SW480 (cell line): Measurements from ENCODE around the gene IGSF6.
"Not testable (repeated sequence)": the region's sequence is repeated elsewhere in the genome, so short reads cannot be mapped to it uniquely, and the experiment has no call there.

Experiments
- DNase-seq: peaks from one replicate; pipeline ENCODE4 v3.0.0-alpha.2; 2016; ENCODE audit warnings: low spot score

Gene IGSF6, protein sequence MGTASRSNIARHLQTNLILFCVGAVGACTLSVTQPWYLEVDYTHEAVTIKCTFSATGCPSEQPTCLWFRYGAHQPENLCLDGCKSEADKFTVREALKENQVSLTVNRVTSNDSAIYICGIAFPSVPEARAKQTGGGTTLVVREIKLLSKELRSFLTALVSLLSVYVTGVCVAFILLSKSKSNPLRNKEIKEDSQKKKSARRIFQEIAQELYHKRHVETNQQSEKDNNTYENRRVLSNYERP

DNA sequence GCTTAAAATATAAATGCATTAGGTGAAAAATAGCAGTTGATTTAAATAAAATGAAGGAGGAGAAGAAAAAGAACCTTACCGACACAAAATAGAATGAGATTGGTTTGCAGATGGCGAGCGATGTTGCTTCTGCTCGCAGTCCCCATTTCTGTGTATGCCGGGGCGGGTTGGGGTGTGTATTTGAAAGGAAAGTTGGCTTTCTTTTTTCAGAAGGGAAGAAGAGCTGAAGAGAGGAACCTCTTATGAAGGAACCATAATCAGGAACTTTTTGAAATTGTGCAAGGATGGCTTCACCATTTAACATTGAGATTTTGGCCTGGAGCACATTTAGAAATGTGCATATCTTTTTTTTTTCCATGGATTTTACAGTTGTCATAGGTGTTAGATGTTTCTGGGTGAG is at the start of gene IGSF6:
TSS of gene IGSF6 (minus strand) at position 156 of the 400 bp plus-strand sequence. CDS start at position 146, 10 bp downstream.
- no peak for DNase-seq

DNA sequence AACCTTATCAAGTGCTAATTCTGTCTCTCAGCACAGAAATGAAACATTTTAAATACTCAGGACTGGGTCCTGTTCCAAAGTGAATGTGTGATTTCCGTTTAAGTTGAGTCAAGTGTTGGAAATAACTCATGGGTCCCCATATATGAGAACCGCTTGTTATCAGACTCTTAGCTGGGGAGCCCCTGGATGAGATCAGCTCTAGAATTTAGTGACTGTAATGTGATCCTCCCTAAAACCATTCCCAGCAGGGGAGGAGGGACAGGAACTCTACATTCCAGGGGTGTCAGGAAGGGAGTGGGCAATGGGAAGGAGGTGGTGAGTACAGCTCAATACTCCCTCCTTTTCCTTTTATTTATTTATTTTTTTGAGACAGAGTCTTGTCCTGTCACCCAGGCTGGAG is 48.9 kb upstream of the IGSF6 start:
- no peak for DNase-seq

DNA sequence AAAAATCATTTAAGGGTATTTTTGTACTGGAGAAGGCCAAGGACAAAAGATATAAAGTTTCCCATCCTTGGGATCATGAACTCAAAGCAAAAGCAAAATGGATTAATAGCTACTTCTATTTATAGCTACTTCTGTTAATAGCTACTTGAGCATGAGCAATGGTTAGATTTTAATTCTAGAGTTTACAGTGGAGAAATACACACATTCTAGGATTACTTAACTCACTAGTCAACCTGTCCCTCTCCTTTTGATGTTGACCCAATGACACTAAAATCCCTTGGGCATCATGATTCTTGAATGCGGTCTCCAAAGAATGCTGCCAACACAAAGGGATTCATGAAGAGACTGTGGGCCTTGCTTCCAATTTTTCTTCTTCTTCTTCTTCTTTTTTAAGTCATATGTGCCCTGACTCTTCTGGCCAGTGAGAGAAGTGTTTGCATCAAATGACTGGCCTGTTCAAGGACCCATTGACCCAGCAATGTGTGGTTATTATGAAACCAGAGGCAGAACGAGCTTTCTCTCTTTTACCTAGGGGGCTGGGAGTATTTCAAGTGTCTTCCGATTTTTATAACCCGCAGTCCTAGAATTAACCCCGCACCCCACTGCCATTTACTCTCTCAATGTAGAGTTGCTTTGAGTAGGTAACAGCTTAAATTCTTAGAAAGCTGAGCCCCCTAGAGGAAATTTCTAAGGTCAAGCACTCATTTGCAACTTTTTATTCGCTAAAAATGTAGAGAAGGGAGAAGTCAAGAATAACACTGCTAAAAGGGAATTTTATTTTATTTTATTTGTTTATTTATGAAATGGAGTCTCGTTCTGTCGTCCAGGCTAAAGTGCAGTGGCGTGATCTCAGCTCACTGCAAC is 46.0 kb upstream of the IGSF6 start:
- DNase-seq: no peak

DNA sequence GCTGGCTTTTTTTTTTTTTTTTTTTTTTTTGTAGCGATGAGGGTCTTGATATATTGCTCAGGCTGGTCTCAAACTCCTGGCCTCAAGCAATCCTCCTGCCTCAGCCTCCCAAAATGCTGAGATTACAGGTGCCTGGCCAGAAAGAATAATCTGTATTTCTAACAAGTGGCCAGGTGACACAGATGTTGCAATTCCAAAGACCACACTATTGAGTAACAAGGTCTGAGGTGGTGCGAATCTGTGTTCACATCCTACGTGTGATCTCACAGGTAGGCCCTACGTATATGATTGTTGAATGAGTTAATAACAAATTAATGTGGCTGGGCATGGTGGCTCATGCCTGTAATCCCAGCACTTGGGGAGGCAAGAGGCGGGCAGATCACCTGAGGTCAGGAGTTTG is 44.6 kb upstream of the IGSF6 start:
- DNase-seq: no peak

DNA sequence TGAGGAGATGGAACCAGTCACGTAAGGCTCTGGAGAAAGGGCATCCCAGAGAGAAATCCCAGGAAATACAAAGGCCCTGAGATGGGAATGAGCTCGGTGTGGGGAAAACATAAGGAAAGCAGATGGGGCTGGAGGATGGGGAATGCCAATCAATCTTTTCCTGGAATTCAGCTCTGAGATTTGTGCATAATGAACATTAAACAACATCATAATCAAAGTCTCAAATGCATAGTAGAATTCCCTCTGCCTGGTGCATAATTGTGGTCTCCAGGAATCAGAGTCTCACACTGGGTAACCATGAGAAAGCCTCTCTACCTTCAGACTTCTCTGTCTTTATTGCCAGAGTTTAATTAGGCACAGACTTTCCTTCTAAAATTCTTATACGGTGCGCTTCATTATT is 42.2 kb upstream of the IGSF6 start:
- no peak for DNase-seq

DNA sequence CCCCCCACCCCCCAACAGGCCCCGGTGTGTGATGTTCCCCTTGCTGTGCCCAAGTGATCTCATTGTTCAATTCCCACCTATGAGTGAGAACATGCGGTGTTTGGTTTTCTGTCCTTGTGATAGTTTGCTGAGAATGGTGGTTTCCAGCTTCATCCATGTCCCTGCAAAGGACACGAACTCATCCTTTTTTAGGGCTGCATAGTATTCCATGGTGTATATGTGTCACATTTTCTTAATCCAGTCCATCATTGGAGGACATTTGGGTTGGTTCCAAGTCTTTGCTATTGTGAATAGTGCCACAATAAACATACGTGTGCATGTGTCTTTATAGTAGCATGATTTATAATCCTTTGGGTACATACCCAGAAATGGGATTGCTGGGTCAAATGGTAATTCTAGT is 38.6 kb upstream of the IGSF6 start:
- DNase-seq: not testable (repeated sequence)

DNA sequence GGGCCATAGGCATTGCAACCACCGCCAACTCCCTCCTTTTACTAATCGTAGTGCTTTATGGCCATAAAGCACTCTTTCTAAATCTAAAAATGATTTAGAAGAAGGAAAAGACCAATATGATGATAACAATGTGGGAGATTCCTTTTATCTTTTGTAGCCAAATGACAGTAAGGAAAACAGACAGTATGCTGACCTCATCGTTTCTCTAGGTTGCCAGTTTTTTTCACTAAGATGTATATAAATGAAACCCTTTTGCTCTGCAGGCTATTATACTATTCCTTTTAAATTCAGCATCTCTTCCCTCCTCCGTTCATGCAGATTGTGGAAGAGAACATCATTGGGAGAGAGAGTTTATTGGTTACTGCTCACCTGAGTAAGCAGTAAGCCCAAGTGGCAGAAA is 36.7 kb upstream of the IGSF6 start:
- DNase-seq: no peak

DNA sequence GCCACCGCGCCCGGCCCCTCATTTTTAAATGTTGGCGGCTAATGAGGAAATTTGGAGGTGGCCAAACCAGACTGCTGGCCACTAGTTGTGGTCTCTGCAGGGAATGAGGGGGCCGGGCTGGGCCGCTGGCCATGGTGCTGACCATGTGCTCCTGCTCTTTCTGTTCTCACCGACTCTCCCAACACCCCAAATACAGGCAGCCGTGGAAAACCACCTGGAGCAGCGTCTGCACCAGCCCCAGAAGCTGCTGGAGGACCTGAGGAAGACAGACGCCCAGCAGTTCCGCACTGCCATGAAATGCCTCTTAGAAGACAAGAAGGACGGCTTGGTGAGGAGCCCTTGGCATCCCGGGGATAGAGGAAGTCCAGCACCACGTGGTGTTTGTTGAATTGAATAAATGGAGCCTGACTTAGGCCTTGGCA is 32.6 kb upstream of the IGSF6 start:
- no peak for DNase-seq

DNA sequence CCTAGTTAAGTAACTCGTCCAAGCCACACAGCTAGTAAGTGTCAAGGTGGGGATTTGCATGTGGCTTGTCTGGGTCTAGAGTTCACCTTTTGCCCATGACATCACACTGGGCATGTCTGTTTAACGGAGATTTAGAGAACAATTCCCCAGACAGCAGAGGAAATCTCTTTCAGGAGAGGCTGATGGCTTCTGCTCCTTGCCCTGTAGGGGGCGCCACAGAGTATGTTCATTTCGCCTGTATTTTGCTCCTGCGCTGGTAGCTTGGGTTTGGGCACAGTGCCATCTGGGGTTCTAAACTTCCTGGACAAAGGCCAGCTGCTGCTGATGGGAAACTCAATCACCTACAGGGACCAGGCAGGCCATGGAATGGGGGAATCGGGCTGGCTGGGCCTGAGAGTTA is 31.8 kb upstream of the IGSF6 start:
- DNase-seq: no peak

DNA sequence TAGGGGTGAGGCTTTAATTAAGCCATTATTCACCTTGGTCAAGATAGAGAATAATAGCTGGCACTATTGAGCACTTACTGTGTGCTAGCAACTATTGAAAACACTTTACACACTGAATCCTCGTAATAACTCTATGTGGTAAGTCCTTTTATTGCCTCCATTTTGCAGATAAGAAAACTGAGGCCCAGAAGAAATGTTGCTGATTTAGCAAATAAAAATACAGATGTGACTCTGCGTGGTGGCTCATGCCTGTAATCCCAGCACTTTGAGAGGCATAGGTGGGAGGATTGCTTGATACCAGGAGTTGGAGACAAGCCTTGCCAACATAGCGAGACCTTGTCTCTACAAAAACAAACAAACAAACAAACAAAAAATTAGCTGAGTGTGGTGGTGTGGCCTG is 30.8 kb upstream of the IGSF6 start:
- no peak for DNase-seq

DNA sequence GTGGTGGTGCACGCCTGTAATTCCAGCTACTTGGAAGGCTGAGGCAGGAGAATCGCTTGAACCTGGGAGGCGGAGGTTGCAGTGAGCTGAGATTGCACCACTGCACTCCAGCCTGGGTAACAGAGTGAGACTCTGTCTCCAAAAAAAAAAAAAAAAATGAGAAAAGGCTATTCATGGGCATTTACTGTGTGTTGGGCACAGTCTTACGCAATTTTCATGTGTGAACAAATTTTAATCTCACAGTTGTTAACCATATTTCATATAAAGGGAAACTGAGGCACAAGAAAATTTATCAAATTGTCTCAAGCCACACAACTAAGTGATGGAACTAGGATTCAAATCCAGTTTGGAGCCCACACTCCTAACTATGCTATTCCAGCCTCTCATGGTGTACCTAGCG is 28.3 kb upstream of the IGSF6 start:
- not testable (repeated sequence) for DNase-seq

DNA sequence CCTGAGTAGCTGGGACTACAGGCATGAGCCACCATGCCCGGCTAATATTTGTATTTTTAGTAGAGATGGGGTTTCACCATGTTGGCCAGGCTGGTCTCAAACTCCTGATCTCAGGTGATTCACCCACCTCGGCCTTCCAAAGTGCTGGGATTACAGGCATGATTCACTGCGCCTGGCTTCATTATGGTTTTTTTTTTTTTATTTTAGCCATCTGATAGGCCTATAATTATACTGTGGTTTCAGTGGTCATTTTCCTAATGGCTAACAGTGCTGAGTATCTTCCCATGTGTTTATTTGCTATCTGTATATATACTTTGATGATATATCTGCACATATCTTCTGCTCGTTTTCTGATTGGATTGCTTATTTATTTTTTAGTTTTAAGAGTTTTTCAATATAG is 22.0 kb upstream of the IGSF6 start:
- DNase-seq: not testable (repeated sequence)

DNA sequence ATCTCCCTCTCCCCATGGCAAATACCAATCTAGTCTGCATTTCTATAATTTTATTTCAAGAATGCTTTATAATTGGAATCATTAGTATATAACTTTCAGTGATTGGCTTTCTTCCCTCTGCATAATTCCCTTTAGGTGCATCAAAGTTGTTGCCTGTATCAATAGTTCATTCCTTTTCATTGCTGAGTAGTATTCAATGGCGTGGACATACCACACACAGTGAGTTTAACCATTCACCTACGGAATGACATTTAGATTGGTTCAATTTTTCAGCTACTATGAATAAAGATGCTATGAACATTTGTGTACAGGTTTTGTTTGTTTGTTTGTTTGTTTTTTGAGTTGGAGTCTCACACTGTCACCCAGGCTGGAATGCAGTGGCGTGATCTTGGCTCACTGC is 21.1 kb upstream of the IGSF6 start:
- no peak for DNase-seq

DNA sequence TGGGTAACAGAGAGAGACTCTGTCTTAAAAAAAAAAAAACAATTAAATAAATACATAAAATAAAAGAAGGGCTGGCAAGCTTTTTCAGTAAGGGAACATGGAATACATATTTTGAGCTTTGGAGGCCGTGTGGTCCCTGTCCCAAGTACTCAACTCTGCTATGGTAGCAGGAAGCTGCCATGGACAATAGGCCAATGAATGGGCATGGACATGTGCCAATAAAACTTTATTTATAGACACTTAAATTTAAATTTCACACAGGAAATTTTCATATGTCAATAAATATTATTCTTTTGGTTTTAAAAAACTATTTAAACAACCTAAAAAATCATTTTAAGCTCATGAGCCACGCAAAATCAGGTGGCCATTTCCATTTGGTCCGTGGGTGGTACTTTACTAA is 15.2 kb upstream of the IGSF6 start:
- no peak for DNase-seq

DNA sequence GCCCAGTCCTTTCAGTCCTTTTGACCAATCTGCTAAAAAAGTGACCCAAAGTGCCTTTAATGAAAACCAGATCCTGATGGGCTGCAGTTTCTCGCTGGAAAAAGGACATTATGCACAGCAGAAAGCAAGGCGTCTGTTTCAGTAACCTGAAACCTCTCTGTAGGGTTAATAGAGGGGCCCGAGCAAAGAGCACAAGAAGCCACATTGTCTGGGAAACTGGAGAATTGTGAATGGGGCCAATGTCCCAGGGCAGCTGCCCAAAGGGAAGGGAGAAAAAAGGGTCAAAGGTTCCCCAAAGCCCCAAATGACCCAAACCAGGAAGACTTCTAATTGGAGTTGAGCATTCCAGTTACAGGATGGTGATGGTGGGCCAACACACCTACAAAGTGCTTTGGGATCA is 14.4 kb upstream of the IGSF6 start:
- no peak for DNase-seq

DNA sequence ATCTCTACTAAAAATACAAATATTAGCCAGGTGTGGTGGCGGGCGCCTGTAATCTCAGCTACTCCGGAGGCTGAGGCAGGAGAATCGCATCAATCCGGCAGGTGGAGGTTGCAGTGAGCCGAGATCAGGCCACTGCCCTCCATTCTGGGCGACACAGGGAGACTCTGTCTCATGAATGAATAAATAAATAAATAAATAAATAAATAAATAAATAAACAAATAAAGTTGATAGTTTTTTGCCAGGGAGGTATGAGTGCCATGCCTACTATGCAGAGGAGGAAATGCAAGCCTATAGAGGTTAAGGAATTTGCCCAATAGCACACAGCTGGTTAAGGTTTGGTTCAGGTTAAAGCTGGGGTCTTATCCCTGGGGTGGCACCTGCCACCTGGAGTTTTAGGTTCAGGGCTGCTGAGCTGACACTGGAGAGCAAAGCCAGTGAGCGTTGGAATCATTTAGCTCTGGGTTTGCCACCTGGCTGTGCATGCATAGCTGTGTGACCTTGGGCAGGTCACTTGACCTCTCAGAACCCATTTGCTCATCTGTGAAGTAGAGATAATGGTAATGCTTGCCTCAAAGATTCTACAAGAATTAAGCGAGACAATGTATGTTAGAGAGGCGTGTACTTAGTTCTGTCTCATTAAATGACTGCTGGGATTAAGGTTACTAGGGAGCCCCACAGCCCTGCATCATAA is 12.5 kb upstream of the IGSF6 start:
- DNase-seq: no peak

DNA sequence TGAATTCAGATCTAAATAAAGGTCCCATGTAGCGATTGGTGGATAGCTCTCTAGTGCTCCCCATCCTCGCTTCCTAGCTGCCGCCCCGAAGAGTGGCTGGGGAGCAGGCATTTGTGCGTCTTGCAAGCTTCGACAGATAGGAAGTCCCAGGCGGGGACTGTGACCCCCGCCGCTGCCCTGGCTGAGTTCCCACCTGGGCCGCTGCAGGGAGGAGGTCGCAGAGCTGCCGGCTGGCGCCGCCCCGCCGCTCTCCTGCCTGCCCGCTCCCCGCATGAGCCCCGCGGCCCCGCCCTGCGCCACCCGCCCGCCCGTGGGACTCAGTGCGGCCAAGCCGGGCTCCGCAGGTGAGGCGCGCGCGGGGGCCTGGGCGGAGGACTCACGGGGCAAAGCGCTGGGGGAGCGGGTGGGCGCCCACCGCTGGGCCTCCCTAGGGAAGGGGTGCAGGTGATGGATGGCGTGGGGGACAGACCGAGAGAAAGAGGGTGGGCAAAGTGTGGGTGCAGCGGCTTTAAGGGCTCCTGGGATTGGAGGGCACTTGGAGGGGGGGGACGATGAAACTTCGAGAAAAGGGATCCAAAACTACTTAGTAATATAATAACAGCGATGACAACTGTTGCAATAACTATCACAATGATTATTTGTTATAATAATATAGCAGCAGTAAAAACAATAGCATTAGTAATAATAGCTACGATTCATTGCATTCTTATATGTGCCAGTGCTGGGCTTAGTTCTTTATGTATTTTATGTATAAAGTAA is 11.7 kb upstream of the IGSF6 start, which contains the start of gene OTOA:
TSS of gene OTOA (plus strand) at position 80 of the 759 bp plus-strand sequence. CDS start 14,547 bp downstream, outside the sequence.
- no peak for DNase-seq

DNA sequence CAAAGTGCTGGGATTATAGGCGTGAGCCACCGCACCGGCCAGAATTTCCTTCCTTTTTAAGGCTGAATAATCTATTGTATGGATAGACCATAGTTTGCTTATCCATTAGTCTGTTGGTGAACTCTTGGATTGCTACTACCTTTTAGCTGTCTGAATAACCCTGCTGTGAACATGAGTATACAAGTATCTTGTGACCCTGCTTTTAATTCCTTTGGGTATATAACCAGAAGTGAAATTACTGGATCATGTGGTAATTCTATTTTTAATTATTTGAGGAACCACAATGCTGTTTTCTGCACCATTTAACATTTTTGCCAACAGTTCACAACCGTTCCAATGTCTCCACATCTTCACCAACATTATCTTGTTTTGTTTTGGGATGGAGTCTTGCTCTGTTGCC is 6.7 kb upstream of the IGSF6 start:
- no peak for DNase-seq

DNA sequence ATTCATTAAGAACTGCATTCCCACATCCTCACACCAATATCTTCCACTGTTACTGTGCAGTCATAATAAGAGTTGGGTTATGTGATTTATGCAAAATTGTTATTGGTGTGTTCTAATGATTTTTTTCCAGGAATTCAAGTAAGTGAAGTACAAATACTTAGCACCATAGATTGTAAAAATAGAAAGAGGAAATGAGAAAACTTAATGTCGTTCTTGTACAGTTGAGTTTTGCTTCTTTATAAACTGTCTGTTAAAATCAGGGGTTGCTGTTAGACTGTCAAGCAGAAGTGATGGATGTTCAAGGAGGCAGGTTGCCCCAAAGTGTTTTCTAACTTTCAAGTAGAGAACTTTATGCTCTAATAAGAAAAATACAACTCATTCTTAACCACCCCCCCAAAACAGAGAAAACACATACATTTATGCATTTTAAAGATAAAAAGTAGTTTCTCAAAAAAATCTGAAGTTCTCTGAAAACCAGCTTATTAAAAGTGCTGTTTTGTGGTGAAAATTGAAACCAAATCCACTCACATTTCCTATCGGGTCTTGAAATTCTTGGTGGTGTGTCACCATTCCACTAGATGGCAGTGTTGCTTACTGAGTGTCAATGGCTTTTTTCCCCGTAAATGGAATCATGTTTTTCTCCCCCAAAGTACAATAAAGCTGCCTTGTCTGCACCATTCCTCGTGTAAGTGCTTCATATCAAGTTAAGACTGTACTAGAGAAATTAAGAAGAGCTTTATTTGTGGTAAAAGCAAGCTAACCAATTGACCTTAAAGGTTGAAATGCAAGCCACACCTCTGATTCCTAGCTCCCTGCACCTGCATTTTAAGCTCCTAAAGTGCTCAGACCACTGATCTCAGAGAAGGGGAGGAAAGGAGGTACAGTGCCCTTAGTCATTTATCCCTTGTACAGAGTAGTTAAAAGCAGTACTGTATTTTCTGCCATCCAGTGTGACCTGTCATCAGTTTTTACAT is 4.7 kb upstream of the IGSF6 start:
- peak; percentile 31 for DNase-seq

DNA sequence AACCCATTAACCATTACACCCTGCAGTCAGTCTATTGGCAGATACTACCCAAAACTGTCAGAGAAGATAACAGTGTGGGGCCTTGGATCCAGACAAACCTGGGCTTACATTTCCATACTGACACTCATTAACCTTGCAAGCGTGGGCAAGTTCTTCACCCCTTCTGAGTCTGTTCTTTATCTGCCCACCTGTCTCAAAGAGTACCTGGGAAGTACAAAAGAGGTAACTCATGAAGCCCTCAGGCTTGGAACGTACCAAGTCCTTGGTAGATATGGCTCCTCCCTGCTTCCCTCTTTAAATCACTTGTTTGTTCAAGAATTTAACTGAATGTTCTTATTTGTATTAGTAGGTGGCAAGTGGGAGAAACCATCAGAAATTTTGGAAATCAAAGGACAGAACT is 2.5 kb upstream of the IGSF6 start:
- no peak for DNase-seq

DNA sequence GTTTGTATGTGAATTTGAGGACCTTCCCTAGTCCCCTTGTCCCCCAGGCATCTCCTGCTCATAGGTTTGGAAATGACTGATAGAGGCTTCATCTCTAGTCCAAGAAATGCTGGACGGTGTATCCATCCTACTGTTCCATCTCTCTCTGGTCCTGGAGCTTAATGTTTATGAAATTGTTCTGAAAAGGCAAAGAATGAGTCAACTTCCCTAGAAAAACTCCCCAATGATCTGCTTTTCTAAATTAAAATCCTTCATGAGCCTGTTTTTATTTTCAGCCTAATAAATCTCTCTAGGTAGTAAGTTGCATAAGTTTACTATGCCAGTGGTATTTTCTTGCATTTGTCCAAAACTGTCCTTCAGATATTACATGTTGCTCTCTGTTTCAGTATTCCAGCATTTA is 2.1 kb upstream of the IGSF6 start:
- DNase-seq: no peak
